HG02852 (cell line): ENCODE data around the gene LMOD1.
"Not testable (repeated sequence)": the region's sequence is repeated elsewhere in the genome, so short reads cannot be mapped to it uniquely, and the experiment has no call there.

Experiments used
- ATAC-seq: cut with Tn5 transposase; IDR thresholded peaks from one replicate; pipeline ENCODE4 v1.9.1; 2021; ENCODE audit warnings: mild to moderate bottlenecking, moderate library complexity; ENCODE audit not compliant: unreplicated experiment

Gene LMOD1

DNA sequence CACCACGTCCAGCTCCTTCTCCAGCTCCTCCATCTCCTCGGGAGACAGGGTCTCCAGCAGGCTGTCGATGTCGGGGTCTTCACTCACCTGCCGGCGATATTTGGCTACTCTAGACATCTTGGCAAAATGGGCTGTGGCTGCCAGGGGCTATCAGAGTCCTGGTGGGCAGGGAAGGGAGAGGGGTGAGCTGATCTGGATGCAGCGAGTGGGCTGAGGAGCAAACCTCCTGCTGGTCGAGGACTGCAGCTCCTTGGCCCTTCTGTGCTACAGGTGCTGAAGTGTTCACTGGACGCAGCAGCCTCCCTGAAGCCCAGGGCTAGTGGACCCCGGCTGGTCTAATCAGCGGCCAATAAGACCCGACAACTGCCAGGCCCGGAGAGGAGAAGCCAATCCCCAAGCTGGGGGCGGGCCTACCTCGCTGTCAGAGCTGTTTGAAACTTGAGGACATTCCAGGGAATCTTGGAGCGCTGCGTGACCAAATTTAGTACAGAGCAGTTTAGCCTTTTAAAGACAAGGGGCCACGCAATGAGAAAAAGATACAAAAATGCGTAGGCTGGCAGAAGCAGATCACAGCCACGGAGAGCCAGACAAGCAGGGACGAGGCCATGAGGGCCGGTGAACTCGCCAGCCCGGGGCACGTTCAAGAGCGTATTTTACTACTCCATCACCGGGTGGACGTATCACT lies at the start of gene LMOD1:
Gene LMOD1, minus strand, starts transcription at position 325 of the 685 bp plus-strand sequence. Its CDS starts 208 bp downstream, at position 117.
- no peak for ATAC-seq

- no peak for ATAC-seq
These were observed 44.1 kb upstream of the LMOD1 start for GRCh38 chr1:201990427-201990826.

DNA sequence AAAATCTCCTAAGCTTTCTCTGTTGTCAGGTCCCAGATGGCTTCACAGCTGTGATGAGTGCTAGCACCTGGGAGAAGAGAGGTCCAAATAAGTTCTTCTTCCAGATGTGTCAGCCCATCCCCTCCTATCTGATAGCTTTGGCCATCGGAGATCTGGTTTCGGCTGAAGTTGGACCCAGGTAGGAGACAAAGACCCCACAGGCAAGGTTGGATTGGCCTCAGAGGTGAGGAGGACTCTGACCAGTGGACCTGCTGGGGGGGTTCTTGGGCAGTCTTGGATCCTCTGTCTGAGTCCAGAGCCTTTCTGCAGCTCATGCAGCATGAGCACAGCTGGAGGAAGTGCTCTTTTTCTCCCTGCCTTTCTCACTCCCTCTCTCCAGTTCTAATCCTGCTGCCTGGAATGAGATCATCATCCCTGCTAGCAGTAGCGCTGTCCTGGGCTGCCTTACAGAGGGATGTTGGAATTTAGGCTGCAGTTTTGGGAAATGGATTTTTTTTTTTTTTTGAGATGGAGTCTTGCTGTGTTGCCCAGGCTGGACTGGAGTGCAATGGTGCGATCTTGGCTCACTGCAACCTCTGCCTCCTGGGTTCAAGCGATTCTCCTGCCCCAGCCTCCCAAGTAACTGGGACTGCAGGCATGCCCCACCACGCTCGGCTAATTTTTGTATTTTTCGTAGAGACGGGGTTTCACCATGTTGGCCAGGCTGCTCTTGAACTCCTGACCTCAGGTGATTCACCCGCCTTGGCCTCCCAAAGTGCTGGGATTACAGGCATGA lies 43.2 kb upstream of the LMOD1 start:
- no peak for ATAC-seq

- ATAC-seq = no peak
These were observed 42.3 kb upstream of the LMOD1 start for GRCh38 chr1:201988601-201989000.

GRCh38 chr1:201985355-201985754 lies 39.0 kb upstream of the LMOD1 start:
- ATAC-seq = no peak

DNA sequence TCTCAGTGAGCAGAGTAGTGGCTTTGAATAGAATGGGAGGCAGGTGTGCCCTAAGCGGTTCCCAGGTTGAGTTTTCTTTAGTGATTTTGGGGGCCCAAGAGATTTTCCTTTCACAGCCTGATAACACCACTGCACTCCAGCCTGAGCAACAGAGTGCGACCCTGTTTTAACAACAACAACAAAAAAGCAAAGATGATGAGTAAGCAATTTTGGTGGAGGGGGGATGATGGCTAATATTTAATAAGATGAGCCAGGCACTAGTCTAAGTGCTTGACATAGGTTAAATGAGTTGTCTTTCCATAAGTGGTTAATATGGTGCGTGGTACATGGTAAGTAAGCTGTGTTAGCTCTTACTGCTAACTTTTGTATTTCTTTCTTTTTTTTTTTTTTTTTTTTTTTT lies 38.1 kb upstream of the LMOD1 start:
- ATAC-seq = no peak

- no peak for ATAC-seq
These were observed 37.0 kb upstream of the LMOD1 start for GRCh38 chr1:201983380-201983805.

- peak; percentile 83 for ATAC-seq
These were observed 36.5 kb upstream of the LMOD1 start, which contains the start of gene RNPEP for GRCh38 chr1:201982623-201983379. RNPEP (plus strand) TSS chr1:201982648; CDS start chr1:201982667, 19 bp downstream.

DNA sequence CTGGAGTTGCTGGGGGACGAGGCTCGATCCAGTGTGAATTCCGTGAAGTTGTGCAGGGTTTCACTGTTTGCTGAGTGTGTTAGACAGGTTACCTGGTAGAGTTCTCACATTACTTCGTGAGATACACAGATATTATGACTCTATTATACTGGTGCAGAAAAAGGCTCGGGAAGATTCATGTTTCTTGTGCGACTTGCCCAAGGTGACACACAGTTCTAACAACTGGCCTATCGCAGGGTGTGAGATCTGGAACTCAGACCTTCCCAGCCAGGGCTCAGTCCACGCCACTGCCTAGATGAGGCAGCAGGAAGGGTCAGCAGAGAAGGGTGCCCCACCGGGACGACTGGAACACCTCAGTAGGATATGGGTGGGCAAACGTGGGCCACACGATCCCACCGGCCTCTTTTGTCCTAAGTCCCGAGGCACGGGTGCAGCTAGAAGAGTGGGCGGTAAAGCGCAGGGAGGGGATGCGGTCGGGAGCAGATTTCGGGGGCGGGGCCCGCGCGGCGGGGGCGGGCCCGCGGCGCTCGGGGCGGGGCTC lies 35.8 kb upstream of the LMOD1 start:
- peak; percentile 25 for ATAC-seq

DNA sequence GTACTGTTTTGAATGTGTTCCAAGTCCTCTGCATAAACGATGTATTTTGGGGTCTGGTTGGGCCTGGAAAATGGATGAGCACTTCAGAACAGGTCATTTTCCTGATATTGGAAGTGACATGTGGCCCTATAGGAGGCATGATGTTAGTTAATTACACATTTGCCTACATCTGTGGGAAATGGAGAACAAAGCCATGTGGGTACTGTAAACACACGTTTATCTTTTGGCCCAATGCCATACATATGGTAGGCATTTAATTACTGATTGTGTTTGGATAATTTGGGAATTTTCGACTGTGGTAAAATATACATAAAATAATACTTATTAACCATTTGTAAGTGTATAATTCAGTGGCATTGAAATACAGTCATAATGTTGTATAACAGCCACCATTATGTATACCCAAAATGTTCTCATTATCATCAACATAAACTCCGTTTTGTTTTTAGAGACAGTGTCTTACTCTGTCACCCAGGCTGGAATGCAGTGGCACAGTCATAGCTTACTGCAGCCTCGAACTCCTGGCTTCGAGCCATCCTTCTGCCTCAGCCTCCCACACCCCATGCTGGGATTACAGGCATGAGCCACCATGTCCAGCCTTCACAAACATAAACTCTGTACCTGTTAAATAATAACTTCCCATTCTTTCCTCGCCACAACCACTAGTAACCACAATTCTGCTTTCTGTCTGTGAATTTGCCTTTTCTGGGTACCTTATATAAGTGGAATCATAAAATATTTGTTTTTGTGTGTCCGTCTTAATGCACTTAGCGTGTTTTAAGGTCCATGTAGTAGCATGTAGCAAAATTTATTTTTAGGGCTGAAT lies 24.2 kb upstream of the LMOD1 start:
- ATAC-seq = no peak

DNA sequence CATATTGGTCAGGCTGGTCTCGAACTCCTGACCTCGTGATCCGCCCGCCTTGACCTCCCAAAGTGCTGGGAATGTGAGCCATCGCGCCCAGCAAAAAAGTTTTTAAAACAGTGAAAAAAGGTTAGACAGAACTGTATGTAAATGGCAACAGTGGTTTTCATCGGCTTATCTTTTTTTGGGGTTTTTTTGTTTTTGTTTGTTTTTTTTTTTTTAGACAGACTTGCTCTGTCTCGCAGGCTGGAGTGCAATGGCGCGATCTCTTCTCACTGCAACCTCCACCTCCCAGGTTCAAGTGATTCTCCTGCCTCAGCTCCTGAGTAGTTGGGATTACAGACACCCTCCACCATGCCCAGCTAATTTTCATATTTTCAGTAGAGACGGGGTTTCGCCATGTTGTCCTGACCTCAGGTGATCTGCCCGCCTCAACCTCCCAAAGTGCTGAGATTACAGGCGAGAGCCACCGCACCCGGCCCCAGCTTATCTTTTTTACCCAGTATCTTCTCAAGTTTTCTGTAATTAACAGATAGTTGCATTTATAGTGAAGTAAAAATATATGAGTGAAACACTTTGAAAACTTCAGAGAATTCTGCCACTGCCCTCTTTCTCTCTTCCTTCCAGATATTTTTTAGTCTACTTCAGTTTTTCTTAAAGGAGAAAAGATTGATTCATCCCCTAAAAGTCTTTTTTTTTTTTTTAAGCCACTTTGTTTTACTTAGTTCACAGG lies 22.0 kb upstream of the LMOD1 start:
- ATAC-seq = no peak

DNA sequence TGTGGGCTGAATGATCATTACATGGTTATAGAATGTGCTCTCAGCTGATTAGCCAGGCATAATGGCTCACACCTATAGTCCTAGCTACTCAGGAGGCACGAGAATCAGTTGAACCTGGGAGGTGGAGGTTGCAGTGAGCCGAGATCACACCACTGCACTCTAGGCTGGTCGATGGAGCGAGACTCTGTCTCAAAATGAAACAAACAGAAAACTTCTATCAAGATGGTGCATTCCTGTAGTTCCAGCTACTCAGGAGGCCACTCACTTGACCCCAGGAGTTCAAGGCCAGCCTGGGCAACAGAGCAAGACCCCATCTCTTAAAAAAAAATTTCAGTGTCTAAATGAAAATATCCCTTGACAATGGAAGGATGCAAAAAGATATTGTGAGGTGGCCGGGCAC lies 19.8 kb upstream of the LMOD1 start:
- no peak for ATAC-seq

DNA sequence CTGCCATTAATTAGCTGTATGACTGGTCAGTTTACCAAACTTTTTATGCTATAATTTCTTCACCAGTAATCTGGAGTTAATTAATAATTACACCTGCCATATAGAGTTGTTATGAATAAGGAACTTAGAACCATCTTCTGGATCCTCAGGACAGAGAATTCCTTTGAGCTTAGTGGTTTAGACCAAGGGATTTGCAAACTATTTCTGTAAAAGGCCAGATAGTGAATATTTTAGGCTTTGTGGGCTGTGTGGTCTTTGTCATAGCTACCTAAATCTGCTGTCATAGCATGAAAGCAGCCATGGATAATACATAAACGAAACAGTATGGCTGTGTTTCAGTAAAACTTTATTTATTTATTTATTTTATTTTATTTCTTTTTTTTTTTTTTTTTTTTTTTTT lies 17.9 kb upstream of the LMOD1 start:
- ATAC-seq = no peak

DNA sequence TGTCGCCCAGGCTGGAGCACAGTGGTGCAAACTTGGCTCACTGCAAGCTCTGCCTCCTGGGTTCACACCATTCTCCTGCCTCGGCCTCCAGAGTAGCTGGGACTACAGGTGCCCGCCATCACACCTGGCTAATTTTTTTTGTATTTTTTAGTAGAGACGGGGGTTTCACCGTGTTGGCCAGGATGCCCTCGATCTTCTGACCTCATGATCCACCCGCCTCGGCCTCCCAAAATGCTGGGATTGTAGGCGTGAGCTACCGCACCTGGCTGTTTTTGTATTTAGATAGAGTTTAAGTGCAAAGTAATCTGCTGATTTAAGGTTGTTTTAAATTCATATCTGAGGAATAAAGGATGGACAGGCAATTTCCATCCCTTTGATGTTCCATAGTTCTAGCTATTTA lies 16.0 kb upstream of the LMOD1 start:
- not testable (repeated sequence) for ATAC-seq

DNA sequence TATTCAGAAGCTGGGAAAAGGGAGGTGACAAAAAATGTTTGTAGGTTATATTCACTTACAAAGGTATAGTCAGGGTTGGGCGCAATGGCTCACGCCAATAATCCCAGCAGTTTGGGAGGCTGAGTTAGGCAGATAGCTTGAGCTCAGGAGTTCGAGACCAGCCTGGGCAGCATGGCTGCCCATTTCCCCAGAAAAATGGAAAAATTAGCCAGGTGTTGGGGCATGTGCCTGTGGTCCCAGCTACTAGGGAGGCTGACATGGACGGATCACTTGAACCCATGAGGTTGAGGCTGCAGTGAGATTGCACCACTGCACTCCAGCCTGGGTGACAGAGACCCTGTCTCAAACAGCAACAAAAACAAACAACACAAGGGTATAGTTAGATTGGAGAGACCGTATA lies 12.0 kb upstream of the LMOD1 start:
- ATAC-seq = no peak

- peak; percentile 34 for ATAC-seq
These were observed 9.4 kb upstream of the LMOD1 start for GRCh38 chr1:201955729-201956143.

DNA sequence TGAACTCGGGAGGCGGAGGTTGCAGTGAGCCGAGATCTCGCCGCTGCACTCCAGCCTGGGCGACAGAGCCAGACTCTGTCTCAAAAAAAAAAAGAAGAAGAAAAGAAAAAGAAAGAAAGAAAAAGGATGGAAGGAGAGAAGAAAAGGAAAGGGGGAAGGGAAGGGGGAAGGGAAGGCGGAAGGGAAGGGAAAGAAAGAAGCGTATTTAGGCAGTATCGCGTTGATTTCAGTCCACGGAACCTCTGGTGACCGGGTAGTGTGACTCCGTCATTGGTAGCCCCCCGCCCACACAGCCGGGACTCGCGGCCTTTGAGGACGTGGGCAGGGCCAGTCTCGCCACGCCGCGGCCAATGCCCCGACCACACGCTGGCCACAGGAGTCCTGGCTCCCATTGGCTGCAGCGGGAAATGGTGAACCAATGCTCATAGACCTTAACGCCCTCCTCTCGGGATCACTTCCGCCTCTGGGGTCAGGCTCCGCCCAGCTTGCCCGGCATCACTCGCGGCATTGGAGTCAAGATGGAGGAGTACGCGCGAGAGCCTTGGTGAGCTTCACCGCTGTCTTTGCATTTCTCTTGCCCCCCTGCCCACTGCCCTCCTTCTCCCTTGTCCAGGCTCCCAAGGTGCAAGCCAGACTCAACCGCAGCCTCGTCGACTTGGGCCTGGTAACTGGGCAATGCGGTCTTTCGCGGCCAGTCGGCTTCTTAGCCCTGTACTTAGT lies 8.8 kb upstream of the LMOD1 start, which contains the start of gene TIMM17A:
Gene TIMM17A, plus strand, starts transcription at position 495 of the 720 bp plus-strand sequence. Its CDS starts 24 bp downstream, at position 519.
- peak; percentile 100 for ATAC-seq

GRCh38 chr1:201954263-201955008 lies 8.1 kb upstream of the LMOD1 start:
- ATAC-seq = no peak
